Body of pancreas (tissue), 4 donors: ENCODE measurements around the gene SLC38A9.

Experiments used
- CTCF ChIP-seq, 7 experiments: fragments of 450-650 bp in 4 of 7; fragments of 200-600 bp in 3 of 7; sonication (generic) in 3 of 7; IDR thresholded peaks; one replicate each; pipeline ENCODE4 v1.5.1; 2016 to 2019; ENCODE audit warnings: antibody characterized with exemption in 7 of 7
- POLR2A ChIP-seq, 3 donors: fragments of 450-650 bp; IDR thresholded peaks; one replicate each; pipeline ENCODE4 v1.6.1; 2016; ENCODE audit warnings: antibody characterized with exemption in 3 of 3, mild to moderate bottlenecking in 2 of 3

DNA sequence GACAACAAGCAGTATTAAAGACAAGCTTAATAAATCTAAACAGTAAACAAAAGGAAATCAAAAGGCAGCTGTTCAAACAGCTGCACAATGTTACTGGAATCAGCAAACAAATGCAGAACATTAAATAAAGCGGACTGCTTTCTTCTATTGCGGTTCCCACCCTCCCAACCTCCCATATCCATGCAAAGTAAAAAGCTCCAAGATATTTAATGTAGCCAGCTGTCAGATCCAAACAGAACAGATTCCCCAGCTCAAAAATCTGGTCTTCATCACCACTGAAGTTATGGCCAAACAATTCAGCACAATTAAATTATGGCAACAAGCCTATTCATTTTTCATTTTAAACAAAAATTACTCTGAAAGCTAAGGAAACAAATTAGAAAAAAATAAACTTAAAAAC, 75.9 kb downstream of the SLC38A9 start:
- TF ChIP-seq CTCF (IDR thresholded peaks at IDR 0.05) (no peak), POLR2A (IDR thresholded peaks at IDR 0.05) (no peak)
